SHP77 treated with DMSO at 0.1 percent for 48 hours (cell line): ENCODE results near the gene ERCC1.
"Not testable (repeated sequence)": the region's sequence is repeated elsewhere in the genome, so short reads cannot be mapped to it uniquely, and the experiment has no call there.

Experiments
- DNase-seq: peaks from one replicate; lab custom pipeline; 2025; lab: John Stamatoyannopoulos, UW

ERCC1 gene

DNA sequence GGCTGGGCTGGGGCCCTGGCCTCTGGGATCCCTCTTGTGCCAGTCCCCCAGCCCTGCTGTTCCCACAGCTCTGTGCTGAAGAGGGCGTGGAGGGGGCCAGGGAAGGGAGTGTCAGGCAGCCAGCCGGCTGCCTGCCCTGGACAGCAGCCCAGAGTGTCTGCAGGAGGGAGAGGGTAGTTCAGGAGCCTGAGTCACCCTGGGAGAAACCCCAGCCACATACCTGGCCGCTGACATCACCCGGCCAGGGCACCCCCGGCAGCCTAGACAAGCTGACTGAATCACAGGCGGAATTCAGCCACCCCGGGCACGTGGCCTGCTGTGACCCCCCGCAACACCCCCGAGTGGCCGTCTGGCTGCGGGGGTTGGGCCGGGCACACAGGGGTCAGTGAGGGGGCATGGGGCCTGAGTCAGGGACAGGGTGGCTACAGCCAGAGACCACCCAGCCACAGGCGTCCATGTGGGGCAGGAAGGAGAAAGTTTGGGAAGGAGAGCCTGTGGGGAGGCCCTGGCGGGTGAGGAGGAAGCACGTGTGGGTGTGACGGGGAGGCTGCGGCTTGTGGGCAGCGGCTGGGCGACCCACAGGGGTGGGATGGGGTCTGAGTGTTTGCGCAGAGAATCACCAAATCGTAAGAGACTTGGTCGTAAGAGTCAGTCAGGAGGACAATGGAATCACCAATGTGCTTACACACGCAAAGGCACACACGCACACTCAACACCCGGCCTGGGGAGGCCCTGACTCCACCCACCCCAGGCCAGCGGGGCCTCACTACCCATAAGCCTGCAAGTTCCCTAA is 32.2 kb upstream of the ERCC1 start:
- DNase-seq, result peak; percentile 17

DNA sequence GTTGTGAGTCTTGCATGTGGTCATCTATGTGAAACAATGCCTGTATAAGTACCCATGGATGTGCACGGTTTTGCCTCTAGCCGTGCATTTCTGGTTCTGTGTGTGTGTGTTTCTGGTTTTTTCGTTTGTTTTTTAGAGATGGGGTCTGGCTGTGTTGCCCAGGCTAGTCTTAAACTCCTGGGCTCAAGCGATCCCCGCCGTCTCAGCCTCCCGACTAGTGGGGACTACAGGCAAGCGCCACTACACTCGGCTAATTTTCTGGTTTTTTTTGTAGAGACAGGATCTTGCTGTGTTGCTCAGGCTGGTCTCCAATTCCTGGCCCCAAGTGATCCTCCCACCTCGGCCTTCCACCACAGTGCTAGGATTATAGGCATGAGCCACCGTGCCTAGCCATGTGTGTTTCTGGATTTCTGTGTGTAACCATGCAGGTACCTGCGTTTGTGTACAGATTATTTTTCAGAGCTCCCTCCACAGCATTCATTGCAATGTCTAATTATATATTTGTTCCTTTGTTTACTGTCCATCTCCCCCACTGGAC is 28.2 kb upstream of the ERCC1 start:
- DNase-seq, result no peak

GRCh38 chr19:45451131-45451849 is 27.6 kb upstream of the ERCC1 start:
- no peak for DNase-seq

- DNase-seq, result no peak
Observed at GRCh38 chr19:45450012-45450333, 26.3 kb upstream of the ERCC1 start.

DNA sequence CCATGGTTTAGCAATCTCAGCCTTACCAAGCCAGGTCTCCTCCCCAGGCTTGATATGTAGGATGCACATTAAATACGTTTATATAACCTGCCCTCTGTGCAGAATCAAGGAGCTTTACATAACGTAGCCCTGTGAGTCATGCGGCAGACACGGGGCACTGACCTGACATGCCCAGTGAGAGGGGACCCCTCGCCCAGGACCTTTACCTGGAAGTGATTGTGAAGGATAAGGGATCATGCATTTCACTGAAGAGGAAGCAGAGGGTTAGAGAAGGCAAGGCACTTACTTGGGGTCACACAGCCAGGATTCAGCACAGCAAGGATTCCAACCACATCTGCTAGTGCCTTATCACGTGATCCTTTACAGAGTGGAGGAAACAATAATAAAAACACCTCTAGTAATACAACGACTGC is 25.2 kb upstream of the ERCC1 start:
- DNase-seq, result no peak

- no peak for DNase-seq
Observed at GRCh38 chr19:45448425-45448756, 24.7 kb upstream of the ERCC1 start.

- DNase-seq, result no peak
Observed at GRCh38 chr19:45446944-45447343, 23.2 kb upstream of the ERCC1 start.

DNA sequence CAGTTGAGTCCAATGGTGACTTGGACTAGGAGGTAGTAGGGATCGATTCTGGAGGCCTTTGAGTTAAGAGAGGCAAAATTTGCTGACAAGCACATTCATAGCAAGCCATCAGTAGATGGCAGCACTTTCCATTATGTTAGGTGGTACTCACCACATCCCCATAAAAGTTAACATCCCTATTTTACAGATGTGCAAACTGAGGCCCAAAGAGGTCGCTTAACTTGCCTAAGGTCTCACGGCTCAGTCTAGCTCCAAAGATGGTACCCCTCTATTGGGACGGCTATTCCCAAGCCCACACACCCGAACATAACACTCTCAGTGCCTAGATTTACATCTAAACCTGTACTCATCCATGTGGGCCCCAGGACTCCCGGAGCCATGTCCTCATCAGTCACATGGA is 22.6 kb upstream of the ERCC1 start:
- peak; percentile 2 for DNase-seq

GRCh38 chr19:45445139-45445538 is 21.4 kb upstream of the ERCC1 start:
- DNase-seq, result no peak

GRCh38 chr19:45444318-45445041 is 20.8 kb upstream of the ERCC1 start:
- peak; percentile 44 for DNase-seq

GRCh38 chr19:45443462-45444317 is 20.0 kb upstream of the ERCC1 start:
- DNase-seq, result no peak

DNA sequence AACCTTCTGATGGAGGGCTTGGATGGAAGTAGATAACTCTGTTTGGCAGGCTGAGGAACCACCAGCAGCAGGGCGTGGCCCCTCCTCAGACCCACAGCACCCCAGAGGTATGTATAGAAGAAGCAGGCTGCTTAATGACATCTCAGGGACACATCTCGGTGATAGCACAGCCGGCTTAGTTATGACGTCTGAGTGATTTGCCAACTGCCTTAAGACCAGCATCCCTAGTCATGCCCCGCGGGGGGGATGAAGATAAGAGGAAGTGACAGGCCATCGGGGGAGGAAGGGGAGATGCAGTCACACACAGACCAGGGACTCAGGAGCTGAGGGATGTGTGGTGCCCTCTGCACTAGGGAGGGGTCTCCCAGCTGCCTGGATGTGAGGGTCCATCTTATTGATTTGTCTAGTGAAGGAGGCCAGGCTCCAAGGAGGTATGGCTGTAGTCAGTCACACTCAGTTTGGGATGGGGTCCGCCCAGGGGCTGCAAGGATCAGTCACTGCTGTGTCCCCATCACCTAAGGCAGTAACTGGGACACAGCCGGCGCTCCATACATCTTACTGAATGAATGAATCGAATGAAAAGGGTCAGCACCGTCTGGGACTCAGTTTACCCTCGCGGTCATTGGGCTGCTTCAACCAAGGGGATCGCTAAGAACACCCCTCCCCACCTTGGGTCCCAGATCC is 19.2 kb upstream of the ERCC1 start:
- DNase-seq, result no peak

DNA sequence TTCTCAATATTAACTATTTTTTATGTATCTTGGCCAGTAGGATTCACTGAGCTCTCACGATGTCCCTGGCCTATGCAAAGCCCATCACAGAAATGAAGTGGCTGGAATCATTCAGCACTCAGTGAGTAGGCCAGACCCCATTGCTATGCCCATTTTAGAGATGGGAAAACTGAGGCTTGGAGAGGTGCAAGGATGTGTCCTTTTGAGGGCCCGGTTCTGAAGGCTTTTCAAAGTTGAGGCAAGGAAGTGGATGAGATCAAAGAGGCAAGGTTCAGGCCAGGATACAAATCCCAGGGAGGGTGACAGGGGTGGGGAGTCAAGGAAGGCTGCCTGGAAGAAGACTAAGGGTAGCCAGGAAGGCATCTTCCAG is 18.7 kb upstream of the ERCC1 start:
- DNase-seq, result no peak

GRCh38 chr19:45440873-45441654 is 17.3 kb upstream of the ERCC1 start:
- no peak for DNase-seq

GRCh38 chr19:45440259-45440638 is 16.5 kb upstream of the ERCC1 start:
- no peak for DNase-seq

DNA sequence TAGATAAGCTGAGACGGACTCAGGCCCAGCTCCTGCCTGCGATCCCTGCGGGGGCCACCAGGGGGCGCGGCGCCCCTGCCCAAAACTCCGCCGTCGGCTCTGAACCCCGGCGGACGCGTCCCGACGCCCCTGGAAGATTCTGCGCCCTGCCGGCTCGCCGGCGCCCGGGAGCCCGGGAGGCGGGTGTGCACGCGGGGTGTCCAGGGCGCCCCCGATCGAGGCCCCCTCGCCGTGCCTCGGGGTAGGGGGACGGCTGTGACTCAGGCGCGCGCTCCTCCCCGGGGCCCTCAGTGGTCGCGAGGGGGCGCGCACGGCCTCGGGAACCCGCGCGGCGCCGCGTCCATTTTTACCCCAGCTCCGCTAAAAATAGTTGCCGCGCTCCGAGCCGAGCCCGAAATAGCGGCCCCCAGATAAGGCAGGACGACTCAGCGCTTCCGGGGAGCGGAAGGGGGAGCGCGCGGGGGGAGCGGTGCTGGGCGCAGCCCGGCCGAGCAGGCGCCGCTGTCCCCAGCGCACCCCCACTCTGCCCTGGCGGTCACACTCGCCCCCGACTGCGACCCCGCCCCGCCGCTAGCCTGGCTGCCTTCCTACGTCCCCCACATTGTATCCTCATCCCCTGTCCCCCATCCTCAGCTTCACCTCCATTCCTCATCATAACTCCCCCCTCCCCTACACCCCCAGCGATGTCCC is 16.0 kb upstream of the ERCC1 start:
- peak; percentile 12 for DNase-seq

DNA sequence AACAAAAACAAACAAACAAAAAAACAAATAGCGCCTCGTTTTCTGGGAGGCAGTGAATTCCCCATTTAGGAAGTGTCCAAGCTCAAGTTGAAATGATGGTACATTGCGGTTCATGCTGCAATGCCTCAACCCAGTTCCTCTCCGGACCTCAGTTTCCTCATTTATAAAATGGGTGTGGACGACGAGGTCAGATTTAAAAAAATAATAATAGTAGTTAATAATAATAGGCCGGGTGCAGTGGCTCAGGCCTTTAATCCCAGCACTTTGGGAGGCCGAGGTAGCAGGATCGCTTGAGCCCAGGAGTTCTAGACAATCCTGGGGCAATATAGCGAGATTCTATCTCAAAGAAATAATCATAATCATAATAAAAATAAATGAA is 15.5 kb upstream of the ERCC1 start:
- no peak for DNase-seq

DNA sequence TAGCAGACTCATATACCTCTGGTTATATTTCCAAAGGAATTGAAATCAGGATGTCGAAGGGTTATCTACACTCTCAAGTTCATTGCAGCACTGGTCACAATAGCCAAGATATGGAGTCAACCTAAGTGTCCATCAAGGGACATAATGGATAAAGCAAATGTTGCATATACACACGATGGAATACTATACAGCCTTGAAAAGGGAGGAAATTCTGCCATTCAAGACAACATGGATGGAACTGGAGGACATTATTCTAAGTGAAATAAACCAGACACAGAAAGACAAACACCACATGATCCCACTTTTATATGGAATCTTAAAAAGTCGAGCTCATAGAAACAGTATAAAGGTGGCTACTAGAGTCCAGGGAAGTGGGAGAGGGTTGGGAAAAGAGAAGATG is 13.6 kb upstream of the ERCC1 start:
- no peak for DNase-seq

- DNase-seq, result not testable (repeated sequence)
Observed at GRCh38 chr19:45432543-45432942, 8.8 kb upstream of the ERCC1 start.

DNA sequence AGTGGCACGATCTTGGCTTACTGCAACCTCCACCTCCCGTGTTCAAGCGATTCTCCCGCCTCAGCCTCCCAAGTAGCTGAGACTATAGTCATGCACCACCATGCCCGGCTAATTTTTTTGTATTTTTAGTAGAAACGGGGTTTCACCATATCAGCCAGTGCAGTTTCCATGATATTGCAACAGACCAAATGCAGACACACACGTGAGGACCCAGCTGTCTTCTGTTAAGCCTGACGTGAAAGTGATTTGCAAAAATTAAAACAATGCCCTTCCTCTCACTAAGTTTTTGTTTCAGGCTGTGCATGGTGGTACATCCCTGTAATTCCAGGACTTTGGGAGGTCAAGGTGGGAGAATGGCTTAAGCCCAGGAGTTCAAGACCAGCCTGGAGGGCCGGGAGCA is 7.3 kb upstream of the ERCC1 start:
- not testable (repeated sequence) for DNase-seq
